Measurements from ENCODE around the gene CLIP4.
"Not testable (repeated sequence)": the region's sequence is repeated elsewhere in the genome, so short reads cannot be mapped to it uniquely, and the experiment has no call there.

CLIP4 gene

DNA sequence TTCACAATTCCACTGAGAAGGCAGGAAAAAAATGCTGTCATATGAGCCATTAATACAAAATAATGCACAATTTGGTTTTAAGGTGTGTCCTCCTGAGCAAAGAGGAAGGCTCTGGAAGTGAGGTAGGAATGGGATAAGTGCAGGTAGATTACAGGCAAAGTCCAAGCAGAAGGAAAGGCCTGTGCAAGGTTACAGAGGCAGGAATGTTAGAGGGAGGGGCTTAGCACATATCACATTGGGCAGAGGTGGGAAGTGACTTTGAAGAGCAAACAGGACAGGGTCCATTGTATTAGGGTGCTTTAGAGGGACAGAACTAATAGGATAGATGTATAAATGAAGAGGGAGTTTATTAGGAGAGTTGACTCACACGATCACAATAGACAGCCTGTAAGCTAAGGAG lies 14.7 kb upstream of the CLIP4 start:
- DNase-seq, result no peak

DNA sequence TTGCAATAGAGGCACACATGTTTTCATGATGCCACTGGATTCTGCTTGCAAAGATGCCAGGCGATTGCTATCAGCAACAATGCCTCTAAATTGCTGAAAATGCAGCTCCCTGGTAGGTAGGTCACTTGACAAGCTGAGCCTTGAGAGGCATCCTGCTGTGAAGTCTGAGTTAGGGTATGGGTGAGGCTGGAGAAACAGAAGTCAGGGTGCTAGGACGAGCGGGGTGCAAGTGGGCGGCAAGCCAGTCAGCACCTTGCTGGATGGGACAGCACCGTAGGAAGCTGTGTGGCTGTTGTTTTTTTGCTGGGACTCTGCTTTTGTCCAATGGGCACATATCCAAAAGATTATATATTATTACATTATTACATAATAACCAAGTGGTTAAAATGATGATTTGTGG lies 10.5 kb upstream of the CLIP4 start:
- DNase-seq, result no peak

DNA sequence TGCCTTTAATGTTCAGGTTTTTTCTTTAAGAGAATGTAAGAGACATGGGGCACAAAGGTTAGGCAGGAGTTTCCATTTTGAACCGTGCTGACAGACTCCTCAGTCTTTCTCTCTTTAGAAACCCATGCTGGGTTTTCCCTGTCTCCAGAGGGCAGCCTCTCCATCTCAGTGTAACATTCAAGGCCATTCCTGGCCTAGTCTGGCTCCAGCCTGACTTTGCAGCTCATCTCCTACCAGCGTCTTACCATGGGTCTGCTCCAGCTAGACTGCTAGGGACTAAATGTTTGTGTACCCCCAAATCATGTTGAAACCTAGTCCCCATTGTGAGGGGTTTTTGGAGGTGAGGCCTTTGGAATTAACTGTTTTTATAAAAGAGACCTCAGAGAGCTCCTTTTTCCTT lies 9.8 kb upstream of the CLIP4 start:
- no peak for DNase-seq

DNA sequence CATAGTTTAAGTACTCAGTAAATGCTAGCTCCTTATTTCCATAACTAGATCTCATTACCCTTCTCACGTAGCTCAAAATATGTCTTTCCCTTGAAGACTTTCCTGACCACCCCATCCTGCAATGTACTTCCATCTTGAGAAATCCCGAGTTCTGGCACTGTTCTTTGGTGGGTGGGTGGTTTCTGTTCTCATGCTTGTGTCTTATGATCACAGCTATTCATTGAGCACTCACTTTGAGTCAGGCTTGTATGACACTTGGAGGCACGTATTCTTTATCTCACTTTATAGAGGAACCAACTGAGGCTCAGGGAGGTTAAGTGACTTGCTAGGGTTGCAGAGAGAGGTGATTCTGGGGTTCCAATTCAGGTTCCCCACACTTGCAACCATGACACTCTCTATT lies 9.0 kb upstream of the CLIP4 start:
- no peak for DNase-seq

DNA sequence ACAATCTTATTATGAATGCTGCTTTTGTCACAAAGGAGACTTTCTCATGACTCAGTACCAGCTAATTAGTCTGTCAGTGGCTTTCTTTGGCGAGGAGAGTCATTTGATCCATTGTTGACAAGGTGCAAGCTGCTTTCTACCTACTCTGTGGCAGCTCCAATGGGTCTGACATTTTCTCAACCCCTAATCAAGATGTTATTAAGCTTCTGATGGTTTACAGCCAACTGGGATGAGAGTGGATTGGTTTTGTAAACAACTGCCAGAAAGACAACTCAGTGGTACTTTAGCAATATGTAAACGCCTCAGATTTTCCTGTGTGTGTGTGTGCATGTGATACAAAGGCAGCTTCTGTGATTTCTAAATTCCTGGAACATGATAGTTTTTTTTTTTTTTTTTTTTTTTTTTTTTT lies 8.2 kb upstream of the CLIP4 start:
- DNase-seq, result no peak

DNA sequence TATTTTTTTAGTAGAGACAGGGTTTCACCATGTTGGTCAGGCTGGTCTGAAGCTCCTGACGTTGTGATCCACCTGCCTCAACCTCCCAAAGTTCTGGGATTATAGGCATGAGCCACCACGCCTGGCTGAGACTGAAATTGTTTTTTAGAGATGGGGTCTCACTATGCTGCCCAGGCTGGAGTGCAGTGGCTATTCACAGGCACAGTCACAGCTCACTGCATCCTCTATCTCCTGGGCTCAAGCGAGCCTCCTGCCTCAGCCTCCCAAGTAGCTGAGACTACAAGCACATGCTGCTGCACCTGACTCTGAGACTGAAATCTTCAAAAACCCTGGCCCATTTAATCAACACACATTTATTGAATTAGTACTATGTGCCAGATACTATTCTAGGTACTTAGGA lies 7.7 kb upstream of the CLIP4 start:
- DNase-seq, result not testable (repeated sequence)

GRCh38 chr2:29108225-29108624 lies 7.0 kb upstream of the CLIP4 start:
- DNase-seq, result no peak

DNA sequence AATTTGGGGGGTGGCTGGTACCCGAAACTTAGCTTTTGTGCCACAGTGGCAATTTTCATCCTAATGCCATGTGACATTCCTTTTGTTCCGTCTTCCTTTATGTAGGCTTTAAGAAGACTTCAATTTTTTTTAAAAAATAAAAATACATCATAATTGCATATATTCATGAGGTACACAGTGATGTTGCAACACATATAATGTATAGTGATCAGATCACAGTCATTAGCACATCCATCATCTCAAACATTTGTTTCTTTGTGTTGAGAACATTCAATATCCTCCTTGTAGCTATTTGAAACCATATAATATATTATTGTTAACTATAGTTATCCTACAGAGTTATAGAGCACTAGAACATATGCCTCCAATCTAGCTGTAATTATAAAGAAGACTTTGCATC lies 6.0 kb upstream of the CLIP4 start:
- no peak for DNase-seq

- DNase-seq, result no peak
Observed at GRCh38 chr2:29110916-29111535, 4.2 kb upstream of the CLIP4 start.

DNA sequence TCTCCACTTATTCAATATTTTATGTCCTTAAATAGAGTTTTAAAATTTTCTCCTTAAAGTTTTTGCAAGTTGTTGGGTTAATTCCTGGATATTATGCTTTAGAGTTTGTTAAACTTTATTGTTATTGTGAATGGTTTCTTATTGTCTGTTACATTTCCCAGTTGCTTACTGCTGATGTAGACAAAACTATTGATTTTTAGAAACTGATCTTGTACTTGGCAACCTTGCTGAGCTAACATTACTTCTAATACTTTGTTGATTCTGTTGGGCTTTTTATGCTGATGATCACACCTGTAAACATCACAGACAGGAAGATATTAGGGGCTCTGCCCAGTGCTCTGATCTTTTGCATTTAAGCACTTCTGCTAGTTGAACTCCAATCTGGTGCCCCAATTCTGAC lies 2.8 kb upstream of the CLIP4 start:
- no peak for DNase-seq

DNA sequence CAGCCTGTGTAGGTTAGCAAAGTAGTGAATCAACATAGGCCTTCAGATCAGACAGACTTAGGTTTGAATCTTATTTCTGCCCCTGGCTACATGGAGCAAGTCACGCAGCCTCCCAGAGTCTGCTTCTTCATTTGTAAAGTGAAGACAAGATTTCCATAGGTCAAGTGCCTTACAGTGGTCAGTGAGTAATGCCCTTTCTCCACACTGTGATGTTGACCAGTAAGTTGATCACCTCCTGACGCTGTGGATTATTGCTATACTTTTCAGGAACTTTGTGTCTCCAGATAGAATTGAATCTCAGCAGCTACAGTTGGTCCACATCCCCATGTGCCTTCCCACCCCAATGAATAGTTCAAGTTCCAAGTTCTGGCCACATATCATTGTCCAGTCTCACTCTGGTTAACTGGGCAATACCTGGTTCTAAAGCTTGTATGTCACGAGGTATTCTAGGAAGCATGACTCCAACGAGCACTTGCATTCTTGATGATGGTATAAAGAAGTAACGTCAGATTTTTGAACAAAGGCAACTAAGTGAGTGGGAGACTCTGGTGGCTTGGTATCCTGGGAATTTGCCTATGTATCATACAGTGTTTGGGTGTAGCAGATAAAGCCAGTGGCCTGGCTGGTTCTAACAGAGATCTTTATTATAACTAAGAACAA lies 2.1 kb upstream of the CLIP4 start:
- DNase-seq, result no peak

DNA sequence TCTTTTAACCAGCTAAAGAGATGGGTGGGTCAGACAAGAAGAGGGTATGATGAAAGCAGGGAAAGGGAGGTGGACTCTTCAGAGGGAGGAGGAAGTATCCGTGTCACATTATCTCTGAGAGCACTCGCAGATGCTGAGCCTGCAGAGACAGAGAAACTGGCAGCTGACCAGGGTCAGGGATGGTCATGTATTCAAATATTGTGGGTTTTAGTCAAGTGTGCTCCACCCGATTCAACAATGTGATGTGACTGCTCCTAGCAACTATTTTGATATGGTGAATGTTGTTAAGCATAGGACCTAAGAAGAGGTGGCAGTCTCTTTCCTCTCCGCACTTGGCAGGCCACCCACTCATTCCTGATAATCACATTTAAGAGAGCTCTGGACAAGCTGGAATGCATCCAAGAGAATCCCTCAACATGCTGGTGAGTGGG lies 1.3 kb upstream of the CLIP4 start:
- DNase-seq, result no peak

DNA sequence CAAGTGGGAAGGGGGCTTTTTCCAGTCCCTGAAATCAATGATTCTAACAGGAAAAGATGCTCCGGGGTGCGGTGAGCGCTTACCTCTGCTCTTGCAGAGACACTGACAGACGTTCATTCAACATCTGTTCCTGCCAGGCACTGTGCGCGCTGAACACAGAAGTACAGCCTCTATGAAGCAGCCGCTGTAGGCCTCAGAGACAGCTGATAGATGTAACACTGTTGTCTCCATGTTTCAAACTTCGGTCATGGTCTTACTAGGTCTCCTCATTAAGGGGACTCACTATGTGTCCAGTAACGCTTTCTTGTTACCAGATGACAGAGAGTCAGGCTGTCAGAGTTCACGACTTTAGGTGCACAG lies 649 bp upstream of the CLIP4 start:
- peak in 2 of 6 experiments; percentile 20 to 56 for DNase-seq

DNA sequence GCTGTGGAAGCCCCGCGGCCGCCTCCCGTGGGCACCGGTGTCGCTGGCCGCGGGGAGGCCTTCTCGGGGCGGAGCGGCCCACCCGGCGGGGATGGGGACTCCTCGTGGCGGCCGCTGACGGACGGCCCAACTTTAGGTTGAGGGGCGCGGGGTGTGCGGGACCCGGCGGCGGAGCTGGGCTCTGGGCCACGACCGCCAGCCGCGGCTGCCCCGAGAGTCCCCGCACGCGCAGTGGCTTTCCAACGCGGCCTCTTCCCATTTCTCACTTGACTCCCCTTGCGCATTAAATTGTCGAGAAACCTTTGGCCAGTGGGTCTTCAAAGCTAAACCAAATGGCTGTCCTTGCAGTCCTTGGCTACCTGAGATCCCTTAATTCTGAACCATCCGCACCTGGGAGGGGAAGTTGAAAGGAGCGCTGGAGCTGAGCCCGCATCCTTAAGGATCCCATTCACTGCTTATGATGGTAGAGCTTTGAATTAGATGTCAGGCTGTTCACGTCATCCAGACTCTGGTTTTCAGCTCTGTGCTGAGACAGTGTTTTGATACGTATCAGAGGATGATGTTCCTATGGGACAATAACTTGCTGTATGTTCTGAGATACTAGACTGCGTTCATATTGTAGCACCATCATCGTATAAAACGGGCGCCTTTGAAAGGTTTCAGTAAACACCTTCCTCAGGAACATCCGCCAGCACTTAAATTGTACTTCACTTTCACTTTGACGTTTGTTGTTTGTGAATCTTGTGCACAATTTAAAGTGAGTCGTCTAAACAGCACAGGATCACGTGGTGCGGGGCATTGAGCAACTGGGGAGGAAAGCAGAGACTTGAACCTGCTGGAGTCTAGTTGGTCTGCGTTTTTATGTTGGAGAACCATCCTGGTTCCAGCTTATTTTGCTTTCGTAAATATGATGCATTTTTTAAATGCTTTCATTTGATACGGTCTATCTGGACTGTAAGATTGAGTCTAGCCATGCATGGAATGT lies 874 bp downstream of the CLIP4 start:
- peak; percentile 25 to 78 (median 66) for DNase-seq

DNA sequence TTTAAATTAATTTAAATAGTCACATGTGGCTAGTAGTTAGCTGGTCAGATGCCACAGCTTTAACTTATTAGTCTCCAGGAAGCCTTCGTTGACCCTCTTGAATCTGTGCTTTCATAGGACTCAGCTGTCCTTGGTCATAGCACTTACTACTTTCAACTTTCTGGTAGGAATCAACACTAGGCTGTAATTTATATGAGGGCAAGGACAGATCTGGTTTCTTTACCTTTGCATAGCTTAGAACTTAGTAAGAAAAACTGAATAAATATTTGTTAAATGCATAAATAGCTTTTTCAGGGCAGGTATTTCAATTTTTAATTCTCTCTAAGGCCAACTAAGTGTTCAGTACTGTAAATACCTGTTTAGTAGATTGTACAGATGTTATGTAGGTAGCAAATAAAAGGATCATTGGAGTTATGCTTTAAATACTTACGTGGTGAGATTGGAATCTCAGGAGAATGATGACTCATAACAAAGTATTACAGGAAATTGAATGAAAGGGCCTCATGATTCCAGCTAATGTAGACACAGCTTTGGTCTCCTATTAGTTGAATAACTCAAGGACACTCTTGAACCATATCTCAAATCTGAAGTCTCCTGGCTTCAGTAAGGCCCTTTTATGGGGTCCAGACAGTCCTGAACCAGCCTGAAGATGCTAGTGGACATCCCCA lies 2.6 kb downstream of the CLIP4 start:
- DNase-seq, result no peak

- DNase-seq, result peak in 1 of 6 experiments; percentile 20
Observed at GRCh38 chr2:29119211-29119610, 4.0 kb downstream of the CLIP4 start.

DNA sequence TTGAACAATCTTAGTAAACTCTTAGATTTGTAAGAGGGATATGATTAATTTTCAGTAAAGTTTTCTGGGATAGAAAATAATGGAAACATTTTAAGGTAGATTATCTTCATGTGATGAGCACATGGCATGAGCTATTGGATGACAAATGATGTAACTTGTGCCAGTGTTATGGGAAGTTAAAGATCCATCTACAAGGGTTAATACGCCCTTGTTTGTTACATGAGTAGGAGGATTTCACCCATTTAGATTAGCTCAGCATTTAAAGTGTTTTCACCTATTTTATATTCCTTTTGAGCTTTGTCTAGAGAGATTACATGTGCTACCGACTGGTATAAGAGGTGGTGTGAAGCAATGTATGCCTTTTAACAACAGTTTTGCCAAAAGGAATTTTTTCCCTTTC lies 5.6 kb downstream of the CLIP4 start:
- no peak for DNase-seq

DNA sequence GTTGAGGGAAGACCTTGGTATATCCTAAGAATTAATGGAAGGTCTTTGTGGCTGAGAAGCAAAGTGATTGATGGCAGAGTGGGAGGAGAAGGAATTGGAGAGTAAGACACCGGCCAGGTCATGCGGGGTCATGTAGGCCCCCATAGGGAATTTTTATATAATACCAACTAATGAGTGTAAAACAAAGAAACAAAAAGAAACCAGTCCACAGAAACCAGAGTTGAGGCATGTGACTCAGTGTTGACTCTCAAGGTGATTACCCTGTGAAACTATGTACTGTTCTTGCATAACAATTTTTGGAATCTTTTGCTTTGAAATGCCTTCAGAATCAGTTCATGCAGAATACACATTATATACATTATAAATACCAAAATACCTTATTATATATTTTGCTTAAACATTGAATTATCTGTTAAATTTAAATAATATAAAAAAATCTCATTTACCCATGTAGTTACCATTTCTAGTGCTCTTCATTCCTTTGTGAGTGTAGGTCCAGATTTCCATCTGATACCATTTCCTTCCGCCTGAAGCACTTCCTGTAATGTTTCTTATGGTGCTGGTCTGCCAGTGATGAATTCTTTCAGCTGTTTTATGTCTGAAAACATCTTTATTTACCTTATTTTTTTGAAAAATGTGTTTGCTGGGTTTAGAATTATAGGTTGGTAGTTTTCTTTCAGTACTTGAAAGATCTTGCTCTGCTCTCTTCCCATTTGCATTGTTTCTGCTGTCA lies 8.6 kb downstream of the CLIP4 start:
- DNase-seq, result no peak

GRCh38 chr2:29124504-29124903 lies 9.3 kb downstream of the CLIP4 start:
- no peak for DNase-seq

GRCh38 chr2:29129586-29130281 lies 14.5 kb downstream of the CLIP4 start:
- no peak for DNase-seq

GRCh38 chr2:29130295-29130694 lies 15.1 kb downstream of the CLIP4 start:
- no peak for DNase-seq

- no peak for DNase-seq
Observed at GRCh38 chr2:29134933-29135332, 19.7 kb downstream of the CLIP4 start.
